GM10266 (cell line): Measurements from ENCODE around the gene GPR65.

Source experiments
- DNase-seq: peaks from one replicate; pipeline ENCODE4 v3.0.0; 2012; ENCODE audit errors: extremely low spot score
- TF ChIP-seq, protein P1 (sequence below): IDR thresholded peaks from 2 replicates; pipeline ENCODE4 v1.5.1; 2012; ENCODE audit warnings: mild to moderate bottlenecking, low read depth; ENCODE audit not compliant: control insufficient read depth, insufficient read depth; ENCODE audit errors: missing control alignments

Gene GPR65

DNA sequence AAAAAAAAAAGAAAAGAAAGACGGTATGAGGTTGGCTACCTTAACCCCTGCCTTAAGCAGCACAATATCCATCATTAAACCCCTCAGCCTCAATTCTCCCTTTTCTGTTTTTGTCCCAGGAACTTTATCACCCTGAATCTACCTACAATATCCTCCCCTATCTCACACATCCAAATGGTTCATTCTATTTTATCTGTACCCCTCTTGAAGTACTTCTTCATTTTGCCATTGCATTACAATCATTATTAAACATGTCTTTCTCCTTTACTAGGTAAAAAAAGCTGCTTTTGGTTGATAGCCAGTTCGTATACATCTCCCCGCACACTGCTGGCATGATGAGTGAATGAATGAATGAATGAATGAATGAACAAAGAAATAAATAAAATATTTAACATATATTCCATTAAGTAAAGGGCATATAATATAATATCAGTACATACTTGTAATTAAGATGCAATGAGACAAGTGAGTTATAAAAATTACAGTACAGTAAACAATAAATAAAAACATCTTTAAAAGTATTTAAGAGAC, 364 bp upstream of the GPR65 start:
- TF ChIP-seq, protein P1, sequence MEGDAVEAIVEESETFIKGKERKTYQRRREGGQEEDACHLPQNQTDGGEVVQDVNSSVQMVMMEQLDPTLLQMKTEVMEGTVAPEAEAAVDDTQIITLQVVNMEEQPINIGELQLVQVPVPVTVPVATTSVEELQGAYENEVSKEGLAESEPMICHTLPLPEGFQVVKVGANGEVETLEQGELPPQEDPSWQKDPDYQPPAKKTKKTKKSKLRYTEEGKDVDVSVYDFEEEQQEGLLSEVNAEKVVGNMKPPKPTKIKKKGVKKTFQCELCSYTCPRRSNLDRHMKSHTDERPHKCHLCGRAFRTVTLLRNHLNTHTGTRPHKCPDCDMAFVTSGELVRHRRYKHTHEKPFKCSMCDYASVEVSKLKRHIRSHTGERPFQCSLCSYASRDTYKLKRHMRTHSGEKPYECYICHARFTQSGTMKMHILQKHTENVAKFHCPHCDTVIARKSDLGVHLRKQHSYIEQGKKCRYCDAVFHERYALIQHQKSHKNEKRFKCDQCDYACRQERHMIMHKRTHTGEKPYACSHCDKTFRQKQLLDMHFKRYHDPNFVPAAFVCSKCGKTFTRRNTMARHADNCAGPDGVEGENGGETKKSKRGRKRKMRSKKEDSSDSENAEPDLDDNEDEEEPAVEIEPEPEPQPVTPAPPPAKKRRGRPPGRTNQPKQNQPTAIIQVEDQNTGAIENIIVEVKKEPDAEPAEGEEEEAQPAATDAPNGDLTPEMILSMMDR: no peak
- DNase-seq: no peak

DNA sequence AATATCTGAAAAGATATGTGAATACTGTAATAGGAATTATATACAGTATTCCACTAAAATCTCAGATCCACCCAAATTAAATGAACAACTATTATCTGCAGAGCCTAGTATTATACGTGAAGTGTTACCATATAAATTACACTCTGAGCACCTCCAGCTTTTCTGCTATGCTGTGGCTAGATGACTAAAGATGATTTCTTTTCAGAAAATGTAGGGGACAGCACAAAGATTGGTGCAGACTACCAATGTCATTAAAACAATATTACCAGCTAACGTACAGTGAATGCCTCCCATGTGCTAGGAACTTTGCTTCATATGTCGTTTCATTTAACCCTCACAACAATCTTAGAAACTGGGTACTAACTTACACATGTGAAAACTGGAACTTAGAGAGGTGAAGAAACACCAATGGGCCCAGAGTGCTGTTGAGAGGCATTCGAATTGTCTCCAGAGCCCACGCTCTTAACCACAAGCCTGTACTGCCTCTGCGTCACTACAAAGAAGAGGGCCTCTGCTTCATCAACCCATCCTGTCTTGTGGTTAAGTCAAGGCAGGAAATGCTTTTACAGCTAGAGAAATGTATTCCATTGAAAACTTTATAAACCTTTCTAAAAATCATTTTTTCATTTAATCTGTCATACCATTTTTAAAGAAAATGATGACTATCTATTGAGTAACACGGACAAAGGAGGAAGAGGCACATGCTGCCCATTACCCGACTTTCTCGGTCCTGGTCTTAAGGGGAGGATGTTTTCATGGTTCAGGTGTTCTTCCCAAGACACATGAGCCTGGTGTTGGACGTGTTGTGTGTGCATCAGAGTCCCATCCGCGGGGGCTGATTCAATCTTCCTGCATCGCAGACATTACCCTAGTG, 1.3 kb downstream of the GPR65 start:
- DNase-seq: peak; percentile 46
- TF ChIP-seq, protein P1: no peak

DNA sequence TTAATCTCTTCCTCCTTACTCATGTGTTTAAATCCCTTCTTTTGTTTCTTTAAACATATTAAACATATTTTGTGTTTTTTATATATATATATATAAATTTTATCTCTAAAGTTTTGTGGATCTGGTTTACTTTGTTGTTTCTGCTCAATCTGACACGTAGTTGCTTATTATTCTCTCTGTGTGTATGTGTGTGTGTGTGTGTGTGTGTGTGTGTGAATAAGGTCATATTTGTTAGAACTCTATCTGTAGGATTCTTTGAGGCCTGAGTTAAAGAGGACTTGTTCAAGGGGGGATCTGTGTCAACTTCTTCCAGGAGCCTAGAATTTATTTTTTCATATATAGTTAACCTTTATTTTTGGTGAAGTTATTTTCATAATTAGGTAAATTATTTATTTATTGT, 2.7 kb downstream of the GPR65 start:
- DNase-seq: no peak
- TF ChIP-seq, protein P1: no peak

DNA sequence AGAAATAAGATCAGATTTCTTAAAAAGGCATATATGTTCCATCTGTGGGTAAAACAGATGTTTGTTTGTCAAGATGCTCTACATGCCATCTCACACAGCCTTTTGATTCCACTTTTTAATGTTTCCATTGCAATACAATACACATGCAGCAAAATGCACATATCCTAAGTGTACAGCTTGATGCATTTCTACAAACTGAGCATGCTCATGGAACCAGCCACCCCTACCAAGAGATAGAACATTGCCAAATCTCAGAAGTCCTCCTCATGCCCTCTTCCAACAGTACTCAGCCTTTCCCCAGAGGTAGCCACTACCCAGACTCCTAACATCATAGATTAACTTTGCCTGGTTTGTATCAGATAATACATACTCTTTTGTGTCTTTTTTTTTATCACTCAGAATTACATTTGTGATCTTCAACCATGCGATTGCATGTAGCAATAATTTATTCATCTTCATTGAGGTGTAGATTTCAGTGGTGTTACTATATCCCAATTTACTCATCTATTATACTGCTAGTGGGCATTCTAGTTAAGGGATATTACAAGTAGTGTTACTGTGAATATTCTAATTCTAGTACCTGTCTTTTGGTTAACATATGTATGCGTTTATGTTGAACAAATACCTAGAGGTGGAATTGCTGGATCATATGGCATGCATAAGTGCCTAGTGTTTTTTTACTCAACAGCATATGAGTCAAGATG, 3.3 kb downstream of the GPR65 start:
- TF ChIP-seq, protein P1: no peak
- DNase-seq: no peak

DNA sequence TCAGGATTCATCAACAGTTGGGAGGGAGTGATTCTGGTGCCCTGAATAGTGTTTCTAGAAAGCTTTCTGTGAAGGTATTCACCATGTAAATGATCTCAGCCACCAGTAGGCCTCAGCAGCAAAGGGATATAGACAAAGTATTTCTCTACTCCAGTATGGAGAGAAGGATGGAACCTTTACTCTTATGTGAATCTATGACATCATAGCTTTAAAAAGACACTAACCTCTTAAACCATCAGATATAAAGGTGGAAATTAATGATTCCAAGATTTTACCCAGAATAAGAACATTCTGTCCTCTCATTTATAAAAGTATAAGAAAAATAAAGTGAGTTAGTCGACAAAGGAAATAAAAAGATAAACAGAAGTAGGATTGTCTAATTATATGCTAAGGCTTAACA, 4.6 kb downstream of the GPR65 start:
- TF ChIP-seq, protein P1: no peak
- no peak for DNase-seq

DNA sequence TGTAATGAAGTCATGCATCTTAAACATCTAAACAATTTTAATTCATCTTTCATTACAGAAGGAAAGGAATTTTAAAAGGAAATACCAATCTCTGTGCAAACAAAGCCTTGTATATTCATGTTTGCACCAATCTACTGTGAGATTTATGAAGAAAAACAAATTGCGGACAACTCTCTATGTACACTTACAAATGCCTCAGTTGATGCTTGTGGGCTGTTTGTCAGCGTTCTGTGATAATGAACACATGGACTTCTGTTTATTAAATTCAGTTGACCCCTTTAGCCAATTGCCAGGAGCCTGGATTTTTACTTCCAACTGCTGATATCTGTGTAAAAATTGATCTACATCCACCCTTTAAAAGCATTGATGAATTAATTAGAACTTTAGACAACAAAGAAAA, 5.4 kb downstream of the GPR65 start:
- TF ChIP-seq, protein P1: no peak
- no peak for DNase-seq
